ENCODE results near the gene CEP135. TPM values are rescaled to one million over a fixed set of nuclear protein-coding genes. Genes with fewer than 3 reads are reported as not detected.
"Not testable (repeated sequence)": the region's sequence is repeated elsewhere in the genome, so short reads cannot be mapped to it uniquely, and the experiment has no call there.

Gene CEP135
- total RNA-seq: 1 to 10 TPM; 2.8 to 3.2 TPM
- long read RNA-seq, partial matches to known transcripts: 2 of 3 reads
- long read RNA-seq, other reads (novel, unspliced or antisense): 1 of 3 reads

DNA sequence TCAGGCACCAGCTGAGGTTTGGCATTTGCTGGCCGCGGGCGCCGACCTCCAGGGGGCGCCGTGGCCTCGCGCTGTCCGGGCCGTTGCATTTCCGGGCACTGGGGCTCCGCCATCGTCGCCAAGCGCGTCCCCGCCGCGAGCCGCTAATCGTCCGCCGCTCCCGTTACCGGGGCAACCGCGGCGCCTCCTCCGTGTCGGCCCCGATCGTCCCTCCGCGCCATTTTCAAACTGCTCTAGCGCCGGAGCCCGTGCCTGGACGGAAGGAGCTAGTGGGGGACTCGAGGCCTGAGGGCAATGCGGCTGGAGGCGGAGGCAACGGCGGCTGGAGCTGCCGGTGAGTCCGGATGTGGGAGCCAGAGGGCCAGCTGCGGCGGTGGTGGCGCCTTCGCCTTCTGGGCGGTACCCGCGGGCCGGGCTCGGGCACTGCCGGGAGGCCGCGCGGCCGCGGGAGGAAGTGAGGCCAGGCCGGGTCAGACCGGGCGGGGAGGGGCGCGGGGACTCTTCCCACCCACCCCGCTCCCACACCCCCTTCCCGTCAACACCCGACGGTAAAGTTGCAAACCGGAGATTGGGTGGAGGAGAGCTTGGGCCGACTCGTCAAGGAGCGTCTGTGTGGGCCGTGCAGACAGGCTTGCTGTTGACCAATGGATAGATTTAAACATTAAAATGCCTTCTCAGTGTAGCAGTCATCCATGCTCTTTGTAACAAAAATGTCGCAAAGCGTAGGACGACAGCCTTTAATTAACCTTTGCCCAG, at the start of gene CEP135:
CEP135 (plus strand) TSS at position 220 of the 756 bp plus-strand sequence. CDS start 3,186 bp downstream, outside the sequence.
- ATAC-seq: peak; percentile 96 to 99
- intact Hi-C loops (cut with DNase I): loop anchor here in 1 of 2 donors (5.0 kb wide), 1 partner anchor 353 kb away; no protein-coding TSS in a partner anchor
- peak; percentile 96 for DNase-seq

- no peak for DNase-seq
- ATAC-seq: no peak
These were observed 46.1 kb upstream of the CEP135 start for GRCh38 chr4:55902677-55903076.

GRCh38 chr4:55903577-55903976, 45.2 kb upstream of the CEP135 start:
- ATAC-seq (no peak), DNase-seq (no peak)
- intact Hi-C loops (cut with DNase I): no loop called here

More at GRCh38 chr4:55902677-55903076, 46.1 kb upstream of the CEP135 start:
- intact Hi-C loops (cut with DNase I): no loop called here

- ATAC-seq: no peak
- intact Hi-C loops (cut with DNase I): no loop called here
- no peak for DNase-seq
These were observed 44.2 kb upstream of the CEP135 start for GRCh38 chr4:55904576-55904975.

GRCh38 chr4:55906323-55906722, 42.4 kb upstream of the CEP135 start:
- DNase-seq: no peak
- no peak for ATAC-seq
- intact Hi-C loops (cut with DNase I): no loop called here

DNA sequence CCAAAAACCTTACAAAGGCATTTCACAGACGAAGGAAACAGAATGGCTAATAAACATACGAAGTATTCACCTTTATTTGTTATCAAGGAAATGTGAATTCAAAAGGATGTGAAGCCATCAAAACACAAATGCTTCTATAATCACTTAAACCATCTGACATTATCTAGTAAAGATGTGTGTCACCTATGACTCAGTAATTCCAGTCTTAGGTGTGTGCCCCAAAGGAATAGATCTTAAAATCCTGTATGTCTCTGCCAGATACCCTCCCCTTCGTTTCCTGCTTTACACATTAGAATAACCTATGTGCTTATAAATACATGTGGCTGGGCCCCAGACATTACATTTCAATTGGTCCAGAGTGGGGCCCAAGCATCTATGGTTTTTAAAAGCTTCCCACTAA, 41.8 kb upstream of the CEP135 start:
- intact Hi-C loops (cut with DNase I): no loop called here
- DNase-seq: no peak
- ATAC-seq: no peak

DNA sequence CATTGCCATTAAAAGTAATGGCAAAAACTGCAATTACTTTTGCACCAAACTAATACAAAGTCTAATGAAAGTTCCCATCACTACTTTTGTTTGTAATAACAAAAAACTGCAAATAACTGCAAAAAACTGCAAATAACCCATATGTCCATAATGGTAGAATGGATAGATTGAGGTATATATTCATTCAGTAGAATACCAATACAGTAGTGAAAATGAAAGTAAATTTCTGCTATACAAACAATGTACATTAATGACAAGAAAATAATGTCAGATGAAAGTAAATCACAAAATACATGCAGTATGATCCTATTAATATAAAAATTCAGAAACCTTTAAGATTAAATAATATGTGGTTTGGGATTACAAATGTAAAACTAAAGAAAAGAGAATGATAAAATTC, 41.3 kb upstream of the CEP135 start:
- intact Hi-C loops (cut with DNase I): no loop called here
- no peak for ATAC-seq
- DNase-seq: no peak

DNA sequence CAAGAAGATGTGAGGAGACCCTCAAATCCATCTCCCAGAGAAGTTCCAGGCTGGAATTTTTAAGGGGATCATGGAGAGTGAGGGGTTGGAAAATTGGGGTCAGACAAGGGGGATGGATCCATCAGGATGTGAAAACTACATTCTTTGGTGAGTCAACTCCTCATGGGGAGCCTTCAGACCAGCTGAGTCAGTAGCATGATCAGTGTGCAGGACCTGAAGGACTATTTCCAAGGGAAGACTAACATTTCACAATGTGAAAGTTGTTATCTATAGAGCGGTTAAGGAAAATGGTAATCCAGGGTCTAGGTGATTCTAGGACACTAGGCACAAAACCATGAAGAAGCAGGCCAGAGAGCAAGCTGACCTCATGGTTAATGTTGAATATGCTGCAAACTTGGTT, 38.6 kb upstream of the CEP135 start:
- no peak for DNase-seq
- intact Hi-C loops (cut with DNase I): no loop called here

DNA sequence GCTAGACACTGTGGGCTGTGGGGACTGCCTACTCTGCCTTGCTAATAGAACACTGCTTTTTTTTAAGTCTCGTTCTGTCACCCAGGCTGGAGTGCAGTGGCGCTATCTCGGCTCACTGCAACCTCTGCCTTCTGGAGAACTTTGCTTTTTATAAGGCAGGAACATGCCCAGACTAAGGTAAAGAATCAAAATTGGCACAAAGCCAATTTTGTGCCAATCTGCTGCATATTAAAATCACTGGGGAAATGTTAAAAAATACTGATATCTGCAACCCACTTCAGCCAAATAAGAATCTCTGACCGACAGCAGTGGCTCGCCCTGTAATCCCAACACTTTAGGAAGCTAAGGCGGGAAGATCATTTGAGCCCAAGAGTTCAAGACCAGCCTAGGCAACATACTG, 36.5 kb upstream of the CEP135 start:
- DNase-seq: no peak
- no peak for ATAC-seq
- intact Hi-C loops (cut with DNase I): no loop called here

More for the DNA sequence above, 38.6 kb upstream of the CEP135 start:
- no peak for ATAC-seq

- ATAC-seq (peak in 1 of 2 donors; percentile 29), DNase-seq (no peak)
- intact Hi-C loops (cut with DNase I): no loop called here
These were observed 28.2 kb upstream of the CEP135 start for GRCh38 chr4:55920571-55920970.

DNA sequence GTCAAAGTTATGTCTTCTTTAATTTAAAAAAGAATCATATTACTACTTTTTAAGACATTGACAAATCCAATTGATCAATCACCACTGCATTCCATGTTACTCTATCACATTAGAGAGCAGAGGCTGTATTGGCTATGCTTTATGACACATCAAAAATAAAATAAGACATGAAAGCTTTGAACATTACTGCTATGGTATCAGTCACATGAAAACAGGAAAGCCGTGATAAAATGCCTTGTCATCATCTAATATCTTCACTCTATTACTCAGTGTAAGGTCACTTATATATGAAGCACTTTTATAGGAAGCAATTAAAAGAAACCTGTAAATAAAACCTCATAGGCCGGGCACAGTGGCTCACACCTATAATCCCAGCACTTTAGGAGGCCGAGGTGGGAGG, 27.7 kb upstream of the CEP135 start:
- ATAC-seq (no peak), DNase-seq (no peak)
- intact Hi-C loops (cut with DNase I): no loop called here

- no peak for ATAC-seq
- intact Hi-C loops (cut with DNase I): no loop called here
These were observed 23.5 kb upstream of the CEP135 start for GRCh38 chr4:55925241-55925640.

GRCh38 chr4:55926610-55927009, 22.1 kb upstream of the CEP135 start:
- ATAC-seq: no peak
- no peak for DNase-seq
- intact Hi-C loops (cut with DNase I): no loop called here

More at GRCh38 chr4:55925241-55925640, 23.5 kb upstream of the CEP135 start:
- no peak for DNase-seq

DNA sequence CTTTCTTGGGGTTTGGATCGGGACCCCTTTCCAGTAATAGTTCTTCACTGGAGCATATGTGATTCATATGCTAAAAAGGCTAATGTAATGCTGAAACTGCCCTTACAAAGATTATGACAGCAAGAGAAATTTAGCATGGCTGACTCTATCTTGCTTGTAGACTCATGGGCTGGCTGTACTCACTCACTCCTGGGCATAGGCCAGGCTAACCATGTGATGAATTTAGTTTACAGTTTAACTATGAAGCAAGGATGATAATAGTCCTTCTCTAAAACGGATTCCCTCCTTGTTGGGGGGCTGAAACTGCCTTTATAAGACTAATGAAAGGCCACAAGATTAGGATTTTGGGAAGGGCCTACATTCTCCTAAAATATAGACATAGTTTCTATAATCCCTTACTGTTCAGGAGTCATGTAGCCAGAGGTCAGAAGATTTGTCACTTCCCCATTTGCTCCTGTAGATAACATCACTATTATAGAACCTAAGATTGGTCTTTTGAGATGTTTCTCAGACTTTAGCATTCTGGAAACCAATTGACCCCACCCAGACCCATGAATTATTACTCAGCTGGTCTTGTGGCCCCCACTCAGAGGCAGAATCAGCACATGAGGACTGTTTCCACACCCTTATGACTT, 20.8 kb upstream of the CEP135 start:
- DNase-seq (no peak), ATAC-seq (no peak)
- intact Hi-C loops (cut with DNase I): no loop called here

- ATAC-seq: no peak
- DNase-seq: no peak
- intact Hi-C loops (cut with DNase I): no loop called here
These were observed 19.9 kb upstream of the CEP135 start for GRCh38 chr4:55928846-55929245.

DNA sequence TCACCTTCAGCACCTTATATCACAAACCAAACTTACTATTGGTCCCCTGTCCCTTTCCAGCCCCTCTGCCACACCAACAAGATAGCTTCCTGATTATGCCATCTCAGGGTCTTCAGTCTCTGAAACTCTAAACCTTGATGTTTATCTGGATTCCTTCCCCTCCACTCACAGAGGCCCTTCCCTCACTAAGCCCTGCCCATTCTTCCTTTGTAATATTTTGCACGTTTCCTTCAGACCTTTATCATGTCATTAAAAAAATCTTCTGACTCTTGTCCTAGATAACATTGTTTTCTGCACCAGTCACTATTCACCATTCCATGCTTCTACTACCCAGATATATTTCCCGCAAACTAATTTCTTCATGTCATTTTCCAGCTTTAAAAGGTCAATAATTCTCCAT, 17.7 kb upstream of the CEP135 start:
- ATAC-seq (no peak), DNase-seq (no peak)
- intact Hi-C loops (cut with DNase I): no loop called here

DNA sequence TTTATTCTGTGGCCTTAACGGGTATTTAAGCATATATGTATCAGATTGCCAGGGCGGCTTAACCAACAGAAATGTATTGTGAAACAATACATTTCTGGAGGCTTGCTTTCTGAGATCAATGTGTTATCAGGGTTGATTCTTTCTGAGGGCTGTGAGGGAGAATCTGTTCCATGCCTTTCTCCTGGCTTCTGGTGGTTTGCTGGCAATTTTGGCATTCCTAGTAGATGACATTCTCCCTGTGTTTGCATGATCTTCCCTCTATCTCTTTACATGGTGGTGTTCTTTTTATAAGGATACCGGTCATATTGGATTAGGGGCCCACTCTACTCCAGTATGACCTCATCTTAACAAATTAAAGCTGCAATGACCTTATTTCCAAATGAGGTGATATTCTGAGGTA, 16.9 kb upstream of the CEP135 start:
- ATAC-seq: no peak
- intact Hi-C loops (cut with DNase I): no loop called here

DNA sequence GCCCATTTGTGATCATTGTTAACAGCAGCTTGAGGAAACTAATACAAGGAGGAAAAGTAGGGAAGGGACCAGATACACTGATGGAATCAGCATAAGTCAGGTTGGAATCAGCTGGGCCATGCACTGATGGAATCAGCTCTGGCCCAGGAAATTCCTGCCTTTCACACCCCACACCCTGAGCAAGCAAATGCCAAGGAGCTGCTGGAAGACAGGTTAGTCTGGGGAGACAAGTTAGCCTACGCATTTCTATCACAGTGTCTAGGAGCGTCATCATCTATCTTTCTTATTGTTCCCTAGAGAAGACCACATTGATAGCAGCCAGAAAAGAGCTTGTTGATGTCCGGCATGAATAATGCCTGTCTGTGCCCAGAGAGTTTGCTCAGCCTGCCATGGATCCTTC, 16.2 kb upstream of the CEP135 start:
- intact Hi-C loops (cut with DNase I): no loop called here
- ATAC-seq: no peak
- DNase-seq: no peak

More for the DNA sequence above, 16.9 kb upstream of the CEP135 start:
- no peak for DNase-seq

DNA sequence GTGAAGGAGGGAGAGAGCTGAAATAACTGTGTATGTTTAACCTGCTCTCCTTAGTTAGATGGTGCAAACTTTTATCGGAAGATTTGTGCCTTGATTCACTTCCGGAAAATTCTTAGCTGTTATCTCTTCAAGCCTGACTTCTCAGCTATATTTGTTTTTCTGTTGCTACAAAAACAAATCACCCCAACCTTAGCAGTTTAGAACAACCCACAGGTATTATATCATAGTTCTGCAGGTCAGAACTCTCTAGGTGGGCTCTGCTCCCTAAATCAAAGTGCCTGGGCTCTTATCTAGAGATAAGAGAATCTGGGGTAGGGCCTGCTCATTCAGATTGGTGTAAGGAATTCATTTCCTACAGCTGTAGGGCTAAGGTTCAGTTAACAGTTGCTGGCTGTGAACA, 15.1 kb upstream of the CEP135 start:
- no peak for DNase-seq
- intact Hi-C loops (cut with DNase I): no loop called here
- ATAC-seq: no peak

DNA sequence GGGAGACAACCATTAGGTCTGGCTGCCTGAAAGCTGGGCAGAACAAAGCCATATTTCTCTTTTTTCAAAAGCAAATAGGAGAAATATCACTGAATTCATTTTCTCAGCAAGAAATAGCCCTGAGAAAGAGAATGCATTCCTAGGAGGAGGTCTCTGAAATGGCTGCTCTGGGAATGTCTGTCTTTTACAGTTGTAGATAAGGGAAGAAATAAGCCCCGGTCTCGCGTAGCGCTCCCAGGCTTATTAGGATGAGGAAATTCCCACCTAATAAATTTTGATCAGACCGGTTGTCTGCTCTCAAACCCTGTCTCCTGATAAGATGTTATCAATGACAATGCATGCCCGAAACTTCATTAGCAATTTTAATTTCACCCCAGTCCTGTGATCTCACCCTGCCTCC, 12.8 kb upstream of the CEP135 start:
- intact Hi-C loops (cut with DNase I); DNase-seq; ATAC-seq: not testable (repeated sequence)

DNA sequence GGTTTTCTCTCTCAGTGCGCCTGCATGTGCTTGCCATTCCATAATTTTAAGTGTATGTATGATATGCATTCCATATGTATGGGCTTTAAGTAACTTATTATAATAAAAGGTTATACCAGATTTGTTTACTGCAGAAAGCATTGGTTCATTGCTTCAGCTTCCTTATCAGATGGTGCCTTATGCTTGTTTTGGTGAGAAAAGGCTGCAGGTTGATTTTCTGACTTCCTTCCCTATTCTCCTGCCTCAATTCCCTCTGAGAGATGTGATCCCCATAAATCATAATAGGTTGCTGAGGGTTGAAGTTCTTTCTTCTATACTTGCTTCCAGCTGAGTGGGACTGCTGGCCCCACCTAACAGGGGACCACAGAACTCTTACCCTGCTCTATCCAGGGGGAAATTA, 10.3 kb upstream of the CEP135 start:
- ATAC-seq (no peak), DNase-seq (no peak)
- intact Hi-C loops (cut with DNase I): no loop called here
